IMR-90 (cell line): ENCODE data around the gene EFEMP2. TPM values are rescaled to one million over a fixed set of nuclear protein-coding genes. Genes with fewer than 3 reads are reported as not detected.

Experiments used
- ATAC-seq: fragments of 200-7000 bp; cut with Tn5 transposase; 2 replicates; pipeline ENCODE4 v1.9.1; 2020; ENCODE audit warnings: low read depth, mild to moderate bottlenecking, moderate library complexity
- BruUV-seq: library from RNA; stranded (reverse); fragments of 400-500 nt; replicated peaks from 2 replicates; lab custom pipeline; 2021; lab: Mats Ljungman, UMichigan
- CTCF ChIA-PET: fragments of 300-600 bp; formaldehyde crosslinking; extraction: SDS; loops from one replicate; lab custom pipeline; 2021; ENCODE audit warnings: antibody characterized with exemption; lab: Yijun Ruan, JAX
- POLR2A ChIA-PET: fragments of 300-600 bp; sonication (Branson Sonifier 250); formaldehyde crosslinking; loops from one replicate; lab custom pipeline; 2022; ENCODE audit warnings: antibody characterized with exemption; ENCODE audit not compliant: unreplicated experiment; lab: Charles Lee
- DNase-seq: peaks from one replicate; pipeline ENCODE4 v3.0.0; 2013
- H2AFZ ChIP-seq: replicated peaks from 2 replicates; pipeline ENCODE3; 2013; ENCODE audit warnings: low read length, mild to moderate bottlenecking; ENCODE audit not compliant: poor library complexity
- H2AK5ac ChIP-seq: 2 replicates; pipeline ENCODE4 v1.6.1; 2013; ENCODE audit warnings: low read depth, low read length, inconsistent platforms
- H2AK9ac ChIP-seq: replicated peaks from 2 replicates; pipeline ENCODE3; 2013; ENCODE audit warnings: mild to moderate bottlenecking, low read depth, low read length, moderate library complexity; ENCODE audit not compliant: poor library complexity
- H2BK120ac ChIP-seq: 2 replicates; pipeline ENCODE4 v1.6.1; 2013; ENCODE audit warnings: low read depth, low read length, inconsistent platforms
- H2BK15ac ChIP-seq: 3 replicates; pipeline ENCODE4 v1.6.1; 2013; ENCODE audit warnings: low read depth, low read length, inconsistent platforms
- H2BK20ac ChIP-seq: 2 replicates; pipeline ENCODE4 v1.6.1; 2013; ENCODE audit warnings: low read depth, mild to moderate bottlenecking, inconsistent platforms, low read length, moderate library complexity
- H2BK5ac ChIP-seq: 2 replicates; pipeline ENCODE4 v1.6.1; 2013; ENCODE audit warnings: mild to moderate bottlenecking, low read depth, low read length, inconsistent platforms; ENCODE audit not compliant: poor library complexity, severe bottlenecking
- H3K14ac ChIP-seq: replicated peaks from 2 replicates; pipeline ENCODE4 v1.6.1; 2013; ENCODE audit warnings: low read depth, low read length, inconsistent platforms
- H3K18ac ChIP-seq: 2 replicates; pipeline ENCODE4 v1.6.1; 2013; ENCODE audit warnings: low read depth, low read length, control low read depth
- H3K23ac ChIP-seq: 2 replicates; pipeline ENCODE4 v1.6.1; 2013; ENCODE audit warnings: low read depth, low read length, inconsistent platforms
- H3K27ac ChIP-seq: 2 replicates; pipeline ENCODE4 v1.5.1; 2013; ENCODE audit warnings: mild to moderate bottlenecking, control low read depth, low read length; ENCODE audit not compliant: insufficient read depth
- H3K27me3 ChIP-seq: 2 replicates; pipeline ENCODE4 v1.6.1; 2013; ENCODE audit warnings: low read length; ENCODE audit not compliant: control insufficient read depth, insufficient read depth
- H3K36me3 ChIP-seq: 2 replicates; pipeline ENCODE4 v1.6.1; 2013; ENCODE audit warnings: low read length, mixed read lengths; ENCODE audit not compliant: control insufficient read depth, insufficient read depth
- H3K4ac ChIP-seq: 2 replicates; pipeline ENCODE4 v1.6.1; 2013; ENCODE audit warnings: low read depth, low read length, inconsistent platforms
- H3K4me1 ChIP-seq: 2 replicates; pipeline ENCODE4 v1.6.1; 2013; ENCODE audit warnings: low read length, mixed read lengths; ENCODE audit not compliant: control insufficient read depth, insufficient read depth
- H3K4me2 ChIP-seq: 2 replicates; pipeline ENCODE4 v1.6.1; 2013; ENCODE audit warnings: low read depth, mild to moderate bottlenecking, control low read depth, low read length, moderate library complexity
- H3K4me3 ChIP-seq: 2 replicates; pipeline ENCODE4 v1.5.1; 2013; ENCODE audit warnings: low read depth, mild to moderate bottlenecking, control low read depth, low read length, moderate library complexity; ENCODE audit not compliant: insufficient read depth
- H3K56ac ChIP-seq: 2 replicates; pipeline ENCODE4 v1.6.1; 2013; ENCODE audit warnings: low read length, inconsistent platforms; ENCODE audit not compliant: insufficient read depth; ENCODE audit errors: extremely low read depth
- H3K79me1 ChIP-seq, 2 experiments: 2 replicates each; pipeline ENCODE4 v1.6.1; 2013; ENCODE audit warnings: low read length in 2 of 2, inconsistent platforms in 1 of 2, low read depth in 1 of 2
- H3K9ac ChIP-seq: 2 replicates; pipeline ENCODE4 v1.6.1; 2013; ENCODE audit warnings: low read depth, low read length, control low read depth
- H3K9me1 ChIP-seq: 2 replicates; pipeline ENCODE4 v1.6.1; 2013; ENCODE audit warnings: low read length, inconsistent platforms; ENCODE audit not compliant: insufficient read depth
- H3K9me3 ChIP-seq: 2 replicates; pipeline ENCODE4 v1.6.1; 2013; ENCODE audit warnings: low read length; ENCODE audit not compliant: control insufficient read depth, insufficient read depth
- H4K20me1 ChIP-seq: 2 replicates; pipeline ENCODE4 v1.6.1; 2013; ENCODE audit warnings: low read length, inconsistent platforms; ENCODE audit not compliant: insufficient read depth
- H4K5ac ChIP-seq: 2 replicates; pipeline ENCODE4 v1.6.1; 2013; ENCODE audit warnings: mild to moderate bottlenecking, low read depth, low read length, control low read depth
- H4K8ac ChIP-seq, 2 experiments: 2 replicates each; pipeline ENCODE4 v1.6.1; 2013; ENCODE audit warnings: low read depth in 2 of 2, low read length in 2 of 2, control low read depth in 1 of 2, inconsistent platforms in 1 of 2
- H4K91ac ChIP-seq: 2 replicates; pipeline ENCODE4 v1.6.1; 2013; ENCODE audit warnings: low read depth, low read length, inconsistent platforms; ENCODE audit not compliant: insufficient read depth
- BHLHE40 ChIP-seq: fragments of 150-350 bp; IDR thresholded peaks from 2 replicates; pipeline ENCODE4 v1.6.1; 2016; ENCODE audit warnings: mild to moderate bottlenecking, low read depth, low read length
- CEBPB ChIP-seq: IDR thresholded peaks from 2 replicates; pipeline ENCODE4 v1.6.1; 2012; ENCODE audit warnings: low read depth, low read length, improper control_type of control experiment
- CHD1 ChIP-seq: IDR thresholded peaks from 2 replicates; pipeline ENCODE4 v1.6.1; 2012; ENCODE audit warnings: low read depth, low read length, improper control_type of control experiment
- ELK1 ChIP-seq: fragments of 150-350 bp; IDR thresholded peaks from 2 replicates; pipeline ENCODE4 v1.6.1; 2016; ENCODE audit warnings: low read depth, mild to moderate bottlenecking, low read length, moderate library complexity, borderline replicate concordance
- FOS ChIP-seq: fragments of 150-350 bp; IDR thresholded peaks from 2 replicates; pipeline ENCODE4 v1.6.1; 2016; ENCODE audit warnings: low read depth, low read length
- MAFK ChIP-seq: IDR thresholded peaks from 2 replicates; pipeline ENCODE4 v1.6.1; 2012; ENCODE audit warnings: low read depth, low read length, improper control_type of control experiment
- MAZ ChIP-seq: IDR thresholded peaks from 2 replicates; pipeline ENCODE4 v1.6.1; 2012; ENCODE audit warnings: low read depth, mild to moderate bottlenecking, low read length, improper control_type of control experiment, moderate library complexity, borderline replicate concordance
- MXI1 ChIP-seq: IDR thresholded peaks from 2 replicates; pipeline ENCODE4 v1.6.1; 2012; ENCODE audit warnings: low read depth, mild to moderate bottlenecking, low read length, moderate library complexity, borderline replicate concordance
- NFE2L2 ChIP-seq: fragments of 150-350 bp; IDR thresholded peaks from 2 replicates; pipeline ENCODE4 v1.6.1; 2016; ENCODE audit warnings: low read depth, mild to moderate bottlenecking, low read length
- POLR2A ChIP-seq: IDR thresholded peaks from 2 replicates; pipeline ENCODE4 v1.6.1; 2012; ENCODE audit warnings: mild to moderate bottlenecking, low read depth, low read length
- RAD21 ChIP-seq: IDR thresholded peaks from 2 replicates; pipeline ENCODE4 v1.6.1; 2012; ENCODE audit warnings: low read length, improper control_type of control experiment
- RCOR1 ChIP-seq: IDR thresholded peaks from 2 replicates; pipeline ENCODE4 v1.6.1; 2012; ENCODE audit warnings: mild to moderate bottlenecking, low read length, improper control_type of control experiment; ENCODE audit not compliant: insufficient replicate concordance
- RFX5 ChIP-seq: IDR thresholded peaks from 2 replicates; pipeline ENCODE4 v1.8.0; 2012; ENCODE audit warnings: low read depth, mild to moderate bottlenecking, low read length, moderate library complexity
- SMC3 ChIP-seq: fragments of 150-350 bp; IDR thresholded peaks from 2 replicates; pipeline ENCODE4 v1.6.1; 2016; ENCODE audit warnings: low read depth, mild to moderate bottlenecking, antibody characterized with exemption, low read length, moderate library complexity
- USF2 ChIP-seq: fragments of 150-350 bp; IDR thresholded peaks from 2 replicates; pipeline ENCODE4 v1.6.1; 2017; ENCODE audit warnings: mild to moderate bottlenecking, antibody characterized with exemption, low read length, low read depth
- WGBS, 2 experiments: methylation state at CpG; one replicate each; pipeline versions ENCODE4 v1.1.5 to v1.1.7; 2013; ENCODE audit warnings: missing lambda C conversion rate in 2 of 2; ENCODE audit not compliant: insufficient read length in 1 of 2; ENCODE audit errors: extremely low coverage in 2 of 2; 5-methylcytosine and 5-hydroxymethylcytosine counted together
- dilution Hi-C: fragments of 300-500 bp; cut with HindIII; formaldehyde crosslinking; loops from one replicate; pipeline ENCODE4 v1.14.3; 2018; ENCODE audit warnings: low sequenced_read_pairs; ENCODE audit not compliant: unreplicated experiment
- in situ Hi-C: fragments of 300-500 bp; cut with MboI; formaldehyde crosslinking; loops from 3 replicates; pipeline ENCODE4 v1.14.3; 2019; ENCODE audit warnings: low sequenced_read_pairs, inconsistent platforms, mixed read lengths
- intact Hi-C: fragments of 100-400 bp; cut with micrococcal nuclease; formaldehyde crosslinking; loops from 2 replicates; pipeline ENCODE4 v1.10.0; 2022
- polyA plus RNA-seq, 3 experiments: library from polyadenylated mRNA; depleted of rRNA; stranded (reverse); fragments of >200 nt; gene quantifications; 2 replicates each; pipeline ENCODE4 v1.2.3, GENCODE V29; 2012; ENCODE audit warnings: low replicate concordance in 1 of 3
- total RNA-seq: library from RNA; depleted of rRNA; stranded (reverse); fragments of >200 nt; gene quantifications from 2 replicates; pipeline ENCODE4 v1.2.3, GENCODE V29; 2012
- TF ChIP-seq, protein P1 (sequence below): conservative IDR thresholded peaks from 2 replicates; pipeline ENCODE4 v1.5.1; 2012; ENCODE audit warnings: mild to moderate bottlenecking, low read depth, low read length, improper control_type of control experiment

EFEMP2 gene
- total and polyA plus RNA-seq, 2 of the 4 experiments (the other 2 are of a cell fraction): 62.7 to 431 TPM

DNA sequence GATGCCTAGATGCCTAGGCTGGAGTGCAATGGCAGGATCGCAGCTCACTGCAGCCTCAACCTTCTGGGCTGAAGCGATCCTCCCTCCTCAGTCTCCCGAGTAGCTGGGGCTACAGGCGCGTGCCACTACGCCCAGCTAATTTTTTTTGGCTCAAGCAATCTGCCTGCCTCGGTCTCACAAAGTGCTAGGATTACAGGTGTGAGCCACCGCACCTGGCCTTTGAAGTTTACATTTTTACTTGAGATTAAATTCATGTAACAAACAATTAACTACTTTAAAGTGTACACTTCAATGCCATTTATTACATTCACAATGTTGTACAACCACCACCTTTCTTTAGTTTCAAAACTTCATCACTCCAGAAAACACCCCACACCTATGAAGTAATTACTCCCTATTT lies 31.1 kb upstream of the EFEMP2 start:
- POLR2A ChIA-PET: interaction anchor here (0.6 to 1.3 kb wide), 2 partner anchors 9 to 17 kb away, joined by 3 to 4 read pairs; no protein-coding TSS in a partner anchor
- Histone ChIP-seq H2BK5ac (peak overlapping the region; percentile 100), H3K36me3 (no peaks in the 10 kb centered on the region; the same call in 1 of the 2 replicates), H2AK5ac (peak overlapping the region; percentile 100), H3K79me1 (peaks cover 31 to 63% of the 10 kb centered on the region in 2 experiments), H3K9me3 (no peaks in the 10 kb centered on the region), H4K20me1 (peaks cover 11% of the 10 kb centered on the region), H4K8ac (peak overlapping the region; percentile 89 to 97), H2AK9ac (peak overlapping the region; percentile 99), H3K14ac (peak overlapping the region; percentile 95), H3K18ac (peak overlapping the region; percentile 83), H3K56ac (peak overlapping the region; percentile 97), H2BK20ac (peak overlapping the region; percentile 99), H3K4me3 (no peak overlapping the region), H3K23ac (peak overlapping the region; percentile 99), H3K9ac (peak overlapping the region; percentile 67; the same call in 1 of the 2 replicates), H3K4ac (peak overlapping the region; percentile 98), H4K91ac (peak overlapping the region; percentile 99), H2AFZ (no peak overlapping the region), H3K27ac (peak overlapping the region; percentile 97), H3K27me3 (no peaks in the 10 kb centered on the region), H4K5ac (peak overlapping the region; percentile 87), H3K4me1 (peaks cover 20% of the 10 kb centered on the region), H3K4me2 (no peak overlapping the region; the same call in 1 of the 2 replicates), H2BK120ac (peak overlapping the region; percentile 100), H3K9me1 (peaks cover 19% of the 10 kb centered on the region), H2BK15ac (peak overlapping the region; percentile 98)
- ATAC-seq (no peak), DNase-seq (no peak)
- dilution Hi-C loops: no loop called here
- TF ChIP-seq NFE2L2: no peak
- TF ChIP-seq USF2: no peak
- no peak for TF ChIP-seq BHLHE40
- no peak for TF ChIP-seq MXI1
- TF ChIP-seq RAD21: no peak
- no peak for TF ChIP-seq ELK1
- TF ChIP-seq, protein P1, sequence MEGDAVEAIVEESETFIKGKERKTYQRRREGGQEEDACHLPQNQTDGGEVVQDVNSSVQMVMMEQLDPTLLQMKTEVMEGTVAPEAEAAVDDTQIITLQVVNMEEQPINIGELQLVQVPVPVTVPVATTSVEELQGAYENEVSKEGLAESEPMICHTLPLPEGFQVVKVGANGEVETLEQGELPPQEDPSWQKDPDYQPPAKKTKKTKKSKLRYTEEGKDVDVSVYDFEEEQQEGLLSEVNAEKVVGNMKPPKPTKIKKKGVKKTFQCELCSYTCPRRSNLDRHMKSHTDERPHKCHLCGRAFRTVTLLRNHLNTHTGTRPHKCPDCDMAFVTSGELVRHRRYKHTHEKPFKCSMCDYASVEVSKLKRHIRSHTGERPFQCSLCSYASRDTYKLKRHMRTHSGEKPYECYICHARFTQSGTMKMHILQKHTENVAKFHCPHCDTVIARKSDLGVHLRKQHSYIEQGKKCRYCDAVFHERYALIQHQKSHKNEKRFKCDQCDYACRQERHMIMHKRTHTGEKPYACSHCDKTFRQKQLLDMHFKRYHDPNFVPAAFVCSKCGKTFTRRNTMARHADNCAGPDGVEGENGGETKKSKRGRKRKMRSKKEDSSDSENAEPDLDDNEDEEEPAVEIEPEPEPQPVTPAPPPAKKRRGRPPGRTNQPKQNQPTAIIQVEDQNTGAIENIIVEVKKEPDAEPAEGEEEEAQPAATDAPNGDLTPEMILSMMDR: no peak
- no peak for TF ChIP-seq MAZ
- no peak for TF ChIP-seq CEBPB
- TF ChIP-seq RCOR1: no peak
- no peak for TF ChIP-seq SMC3
- no peak for TF ChIP-seq POLR2A
- no peak for TF ChIP-seq RFX5
- TF ChIP-seq FOS: no peak
- no peak for TF ChIP-seq MAFK
- no peak for TF ChIP-seq CHD1
- BruUV-seq: no TSS peak
- CTCF ChIA-PET: no interaction called here
- intact Hi-C loops: loop anchor here (1.0 kb wide), 1 partner anchor 8 kb away; no protein-coding TSS in a partner anchor
- in situ Hi-C loops: no loop called here
- WGBS, 2 experiments: 90% methylated on average over 7 of the region's 8 CpGs; no CpG with 5 or more reads in 1 of the 2 experiments
